Mesothelial cell of epicardium (in vitro differentiated cells): ENCODE results near the gene B3GALNT2. TPM values are rescaled to one million over a fixed set of nuclear protein-coding genes. Genes with fewer than 3 reads are reported as not detected.
"Not testable (repeated sequence)": the region's sequence is repeated elsewhere in the genome, so short reads cannot be mapped to it uniquely, and the experiment has no call there.

ENCODE experiments used
- DNase-seq, 2 experiments: peaks; one replicate each; pipeline ENCODE4 v3.0.0; 2021; ENCODE audit warnings: low spot score in 2 of 2; ENCODE audit not compliant: unreplicated experiment in 2 of 2
- H3K27ac Mint-ChIP-seq: 2 replicates; pipeline ENCODE4 v1.8.0; 2021; ENCODE audit warnings: mixed read lengths
- H3K27me3 Mint-ChIP-seq: 2 replicates; pipeline ENCODE4 v1.8.0; 2021; ENCODE audit warnings: low read depth, mixed read lengths
- H3K36me3 Mint-ChIP-seq: 2 replicates; pipeline ENCODE4 v1.8.0; 2021; ENCODE audit warnings: mixed read lengths
- H3K4me1 Mint-ChIP-seq: 2 replicates; pipeline ENCODE4 v1.8.0; 2021; ENCODE audit warnings: mixed read lengths
- H3K4me3 Mint-ChIP-seq: 2 replicates; pipeline ENCODE4 v1.8.0; 2021; ENCODE audit warnings: mild to moderate bottlenecking, moderate library complexity, mixed read lengths
- H3K9me3 Mint-ChIP-seq: 2 replicates; pipeline ENCODE4 v1.8.0; 2021; ENCODE audit warnings: mixed read lengths
- total RNA-seq: library from RNA; stranded (reverse); gene quantifications from 3 replicates; pipeline ENCODE4 v1.2.1, GENCODE V29; 2021
- TF ChIP-seq, protein P1 (sequence below): fragments of 200-600 bp; sonication (generic); IDR thresholded peaks from one replicate; pipeline ENCODE4 v1.5.0; 2021; ENCODE audit warnings: antibody characterized with exemption; ENCODE audit not compliant: unreplicated experiment

The B3GALNT2 gene
- total RNA-seq, 1 donor from 2014 or later: 30.6 TPM

DNA sequence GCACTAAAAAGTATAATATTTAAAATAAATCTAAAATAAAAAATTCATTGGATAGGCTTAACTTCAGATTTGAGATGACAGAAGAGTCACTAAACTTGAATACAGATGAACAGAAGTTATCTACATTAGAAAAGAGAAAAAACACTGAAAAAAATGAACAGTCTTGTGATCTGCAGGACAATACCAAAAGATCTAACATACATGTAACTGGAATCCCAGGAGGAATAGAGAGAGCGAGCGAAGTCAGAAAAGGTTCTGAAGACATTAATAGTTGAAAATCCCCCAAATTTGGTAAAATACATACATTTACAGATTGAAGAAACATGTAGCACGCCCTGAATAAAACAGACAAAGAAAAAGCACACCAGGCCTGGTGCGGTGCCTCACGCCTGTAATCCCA lies 21.2 kb downstream of the B3GALNT2 start:
- Mint-ChIP-seq H3K4me3 (no peak overlapping the region), H3K27me3 (no peaks in the 10 kb centered on the region), H3K4me1 (peaks cover 2% of the 10 kb centered on the region), H3K27ac (no peak overlapping the region), H3K9me3 (peaks cover 26% of the 10 kb centered on the region), H3K36me3 (peaks cover 58% of the 10 kb centered on the region)
- TF ChIP-seq, protein P1, sequence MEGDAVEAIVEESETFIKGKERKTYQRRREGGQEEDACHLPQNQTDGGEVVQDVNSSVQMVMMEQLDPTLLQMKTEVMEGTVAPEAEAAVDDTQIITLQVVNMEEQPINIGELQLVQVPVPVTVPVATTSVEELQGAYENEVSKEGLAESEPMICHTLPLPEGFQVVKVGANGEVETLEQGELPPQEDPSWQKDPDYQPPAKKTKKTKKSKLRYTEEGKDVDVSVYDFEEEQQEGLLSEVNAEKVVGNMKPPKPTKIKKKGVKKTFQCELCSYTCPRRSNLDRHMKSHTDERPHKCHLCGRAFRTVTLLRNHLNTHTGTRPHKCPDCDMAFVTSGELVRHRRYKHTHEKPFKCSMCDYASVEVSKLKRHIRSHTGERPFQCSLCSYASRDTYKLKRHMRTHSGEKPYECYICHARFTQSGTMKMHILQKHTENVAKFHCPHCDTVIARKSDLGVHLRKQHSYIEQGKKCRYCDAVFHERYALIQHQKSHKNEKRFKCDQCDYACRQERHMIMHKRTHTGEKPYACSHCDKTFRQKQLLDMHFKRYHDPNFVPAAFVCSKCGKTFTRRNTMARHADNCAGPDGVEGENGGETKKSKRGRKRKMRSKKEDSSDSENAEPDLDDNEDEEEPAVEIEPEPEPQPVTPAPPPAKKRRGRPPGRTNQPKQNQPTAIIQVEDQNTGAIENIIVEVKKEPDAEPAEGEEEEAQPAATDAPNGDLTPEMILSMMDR: no peak
- no peak for DNase-seq

DNA sequence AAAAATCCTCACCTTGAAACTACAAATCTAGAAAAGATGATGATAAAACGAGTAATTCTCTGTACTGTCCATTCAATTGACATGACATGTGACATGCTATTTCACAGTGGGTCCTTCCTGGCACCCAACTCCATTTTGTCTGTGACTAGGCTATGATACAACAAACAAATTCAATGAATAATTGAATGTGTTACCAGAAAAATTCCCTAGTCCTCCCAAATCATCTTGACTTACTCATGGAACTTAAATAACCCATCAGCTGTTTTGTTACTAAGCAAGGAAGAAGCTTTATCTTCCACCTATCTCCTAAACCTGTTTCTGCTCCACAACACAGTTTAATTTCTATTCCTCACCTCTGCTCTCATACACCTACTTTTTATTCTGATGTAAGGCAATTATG lies 30.4 kb downstream of the B3GALNT2 start:
- no peaks in the 10 kb centered on the region for H3K4me1 Mint-ChIP-seq
- H3K27ac Mint-ChIP-seq: no peak overlapping the region
- TF ChIP-seq, protein P1: no peak
- H3K9me3 Mint-ChIP-seq: no peaks in the 10 kb centered on the region
- H3K4me3 Mint-ChIP-seq: no peak overlapping the region
- DNase-seq: no peak
- H3K27me3 Mint-ChIP-seq: no peaks in the 10 kb centered on the region
- peaks cover 21% of the 10 kb centered on the region for H3K36me3 Mint-ChIP-seq

DNA sequence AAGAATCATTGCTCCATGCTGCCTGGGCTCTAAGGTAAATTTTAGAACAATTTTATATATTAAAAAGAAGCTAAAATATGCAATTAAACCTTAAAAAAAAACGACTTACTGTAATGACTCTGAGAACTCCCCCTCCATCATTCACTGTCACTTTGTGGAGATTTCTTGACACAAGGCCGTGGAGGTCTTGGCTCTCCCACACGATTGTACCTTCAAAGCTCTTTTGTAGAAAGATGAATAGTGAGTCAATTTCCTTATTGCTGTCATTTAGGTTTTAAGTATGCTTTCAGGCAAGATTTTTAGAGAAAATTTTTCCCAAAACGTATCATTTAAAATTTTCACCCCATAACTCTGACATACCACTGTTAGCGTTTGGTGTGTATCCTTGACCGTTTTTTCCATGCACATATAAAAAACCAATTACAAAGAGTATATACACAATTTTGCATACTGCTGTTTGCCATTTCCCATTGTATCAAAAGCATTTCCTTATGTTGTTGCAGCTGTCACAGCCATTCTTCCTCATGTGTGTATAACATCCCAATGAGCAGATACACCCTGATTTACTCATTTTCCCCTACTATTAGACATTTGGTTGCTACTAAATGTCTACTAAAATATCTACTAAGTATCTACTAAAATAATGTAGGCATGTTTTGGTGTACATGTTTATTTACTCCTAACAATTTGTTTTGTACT lies 33.4 kb downstream of the B3GALNT2 start:
- no peaks in the 10 kb centered on the region for H3K4me1 Mint-ChIP-seq
- H3K9me3 Mint-ChIP-seq: no peaks in the 10 kb centered on the region
- no peak for DNase-seq
- H3K27me3 Mint-ChIP-seq: no peaks in the 10 kb centered on the region
- TF ChIP-seq, protein P1: no peak
- no peak overlapping the region for H3K27ac Mint-ChIP-seq
- H3K36me3 Mint-ChIP-seq: peaks cover 15% of the 10 kb centered on the region
- H3K4me3 Mint-ChIP-seq: no peak overlapping the region

DNA sequence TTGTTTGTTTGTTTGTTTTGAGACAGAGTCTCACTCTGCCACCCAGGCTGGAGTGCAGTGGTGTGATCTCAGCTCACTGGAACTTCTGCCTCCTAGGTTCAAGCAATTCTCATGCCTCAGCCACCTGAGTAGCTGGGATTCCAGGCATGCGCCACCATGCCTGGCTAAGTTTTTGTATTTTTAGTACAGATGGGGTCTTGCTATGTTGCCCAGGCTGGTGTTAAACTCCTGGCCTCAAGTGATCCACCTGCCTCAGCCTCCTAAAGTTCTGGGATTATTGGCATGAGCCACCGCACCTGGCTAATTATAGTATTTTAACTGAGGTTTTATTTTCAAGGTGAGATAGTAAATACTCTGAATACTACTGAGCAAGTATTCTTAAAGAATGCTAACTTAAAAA lies 34.4 kb downstream of the B3GALNT2 start:
- H3K9me3 Mint-ChIP-seq, H3K27me3 Mint-ChIP-seq, H3K4me3 Mint-ChIP-seq, DNase-seq, H3K27ac Mint-ChIP-seq, H3K4me1 Mint-ChIP-seq: not testable (repeated sequence)
- peaks cover 19% of the 10 kb centered on the region for H3K36me3 Mint-ChIP-seq

DNA sequence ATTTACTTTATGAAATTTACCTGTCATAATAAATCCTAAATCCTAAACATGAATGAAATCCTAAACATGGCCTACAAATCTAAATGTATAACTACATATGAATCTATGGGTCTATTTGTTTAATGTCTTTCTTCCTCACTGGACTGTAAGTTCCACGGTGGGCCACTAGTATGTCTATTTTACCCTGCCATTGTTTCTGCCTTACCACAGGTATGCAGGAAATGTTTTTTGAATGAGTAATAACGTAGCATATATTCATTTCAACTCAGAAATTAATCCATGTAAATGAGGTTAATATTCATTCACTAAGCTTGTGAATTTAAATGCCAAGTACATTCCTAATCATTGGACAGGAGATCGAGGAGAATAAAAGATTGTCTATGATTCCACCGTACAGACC lies 35.3 kb downstream of the B3GALNT2 start:
- H3K27me3 Mint-ChIP-seq: no peaks in the 10 kb centered on the region
- peaks cover 3% of the 10 kb centered on the region for H3K9me3 Mint-ChIP-seq
- TF ChIP-seq, protein P1: no peak
- H3K36me3 Mint-ChIP-seq: peaks cover 25% of the 10 kb centered on the region
- no peak for DNase-seq
- no peaks in the 10 kb centered on the region for H3K4me1 Mint-ChIP-seq
- H3K4me3 Mint-ChIP-seq: no peak overlapping the region
- H3K27ac Mint-ChIP-seq: no peak overlapping the region

DNA sequence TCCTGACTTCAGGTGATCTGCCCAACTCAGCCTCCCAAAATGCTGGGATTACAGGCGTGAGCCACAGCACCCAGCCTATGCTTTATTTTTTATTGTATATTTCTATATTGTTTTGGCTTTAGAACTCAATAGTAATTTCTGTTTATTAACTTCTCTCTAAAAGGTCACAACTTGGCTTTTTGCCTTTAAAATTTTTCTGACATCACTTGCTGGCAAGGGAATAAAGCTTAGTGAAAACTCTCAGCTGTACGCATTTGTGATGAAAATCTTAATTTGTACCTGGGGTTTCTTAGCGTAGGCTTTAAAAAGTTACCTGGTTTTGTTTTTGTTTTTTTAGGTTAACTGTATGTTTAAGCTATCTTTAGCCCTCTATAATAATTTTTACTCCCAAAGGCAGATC lies 36.2 kb downstream of the B3GALNT2 start:
- no peak overlapping the region for H3K27ac Mint-ChIP-seq
- peaks cover 29% of the 10 kb centered on the region for H3K36me3 Mint-ChIP-seq
- no peaks in the 10 kb centered on the region for H3K4me1 Mint-ChIP-seq
- TF ChIP-seq, protein P1: no peak
- DNase-seq: no peak
- peaks cover 3% of the 10 kb centered on the region for H3K9me3 Mint-ChIP-seq
- H3K4me3 Mint-ChIP-seq: no peak overlapping the region
- no peaks in the 10 kb centered on the region for H3K27me3 Mint-ChIP-seq
